ENCODE data around the gene INSM1. TPM values are rescaled to one million over a fixed set of nuclear protein-coding genes. Genes with fewer than 3 reads are reported as not detected.

Gene INSM1
- total and polyA plus RNA-seq, 2 experiments from 2014 or later: 0.55 to 1.2 TPM

DNA sequence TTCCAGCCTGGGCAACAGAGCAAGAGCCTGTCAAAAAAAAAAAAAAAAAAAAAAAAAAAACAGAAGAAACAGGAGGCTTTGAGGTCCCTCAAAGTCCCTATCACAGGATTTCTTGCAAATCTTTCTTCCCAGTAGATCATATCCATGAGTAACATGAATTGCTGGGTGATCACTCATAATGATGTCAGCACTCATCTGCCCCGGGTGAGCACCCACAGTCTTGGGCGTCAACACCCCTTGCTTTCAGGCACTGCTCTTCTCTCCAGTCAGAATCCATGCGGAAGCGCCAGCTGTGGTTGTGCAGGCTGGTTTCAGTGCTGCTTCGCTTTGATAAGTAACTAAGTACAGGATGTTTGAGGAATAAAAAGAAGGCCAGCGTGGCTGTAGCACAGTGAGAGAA is 40.2 kb upstream of the INSM1 start (continued):
- TF ChIP-seq POLR2AphosphoS5 (IDR thresholded peaks at IDR 0.05; ENCODE audit: low read depth) (no peak), ZNF331 (CRISPR knock-in tag; IDR thresholded peaks at IDR 0.05; ENCODE audit: low read depth) (no peak), EZH2phosphoT487 (IDR thresholded peaks at IDR 0.05; ENCODE audit: unreplicated experiment) (no peak)
- TF ChIP-seq, protein P1, sequence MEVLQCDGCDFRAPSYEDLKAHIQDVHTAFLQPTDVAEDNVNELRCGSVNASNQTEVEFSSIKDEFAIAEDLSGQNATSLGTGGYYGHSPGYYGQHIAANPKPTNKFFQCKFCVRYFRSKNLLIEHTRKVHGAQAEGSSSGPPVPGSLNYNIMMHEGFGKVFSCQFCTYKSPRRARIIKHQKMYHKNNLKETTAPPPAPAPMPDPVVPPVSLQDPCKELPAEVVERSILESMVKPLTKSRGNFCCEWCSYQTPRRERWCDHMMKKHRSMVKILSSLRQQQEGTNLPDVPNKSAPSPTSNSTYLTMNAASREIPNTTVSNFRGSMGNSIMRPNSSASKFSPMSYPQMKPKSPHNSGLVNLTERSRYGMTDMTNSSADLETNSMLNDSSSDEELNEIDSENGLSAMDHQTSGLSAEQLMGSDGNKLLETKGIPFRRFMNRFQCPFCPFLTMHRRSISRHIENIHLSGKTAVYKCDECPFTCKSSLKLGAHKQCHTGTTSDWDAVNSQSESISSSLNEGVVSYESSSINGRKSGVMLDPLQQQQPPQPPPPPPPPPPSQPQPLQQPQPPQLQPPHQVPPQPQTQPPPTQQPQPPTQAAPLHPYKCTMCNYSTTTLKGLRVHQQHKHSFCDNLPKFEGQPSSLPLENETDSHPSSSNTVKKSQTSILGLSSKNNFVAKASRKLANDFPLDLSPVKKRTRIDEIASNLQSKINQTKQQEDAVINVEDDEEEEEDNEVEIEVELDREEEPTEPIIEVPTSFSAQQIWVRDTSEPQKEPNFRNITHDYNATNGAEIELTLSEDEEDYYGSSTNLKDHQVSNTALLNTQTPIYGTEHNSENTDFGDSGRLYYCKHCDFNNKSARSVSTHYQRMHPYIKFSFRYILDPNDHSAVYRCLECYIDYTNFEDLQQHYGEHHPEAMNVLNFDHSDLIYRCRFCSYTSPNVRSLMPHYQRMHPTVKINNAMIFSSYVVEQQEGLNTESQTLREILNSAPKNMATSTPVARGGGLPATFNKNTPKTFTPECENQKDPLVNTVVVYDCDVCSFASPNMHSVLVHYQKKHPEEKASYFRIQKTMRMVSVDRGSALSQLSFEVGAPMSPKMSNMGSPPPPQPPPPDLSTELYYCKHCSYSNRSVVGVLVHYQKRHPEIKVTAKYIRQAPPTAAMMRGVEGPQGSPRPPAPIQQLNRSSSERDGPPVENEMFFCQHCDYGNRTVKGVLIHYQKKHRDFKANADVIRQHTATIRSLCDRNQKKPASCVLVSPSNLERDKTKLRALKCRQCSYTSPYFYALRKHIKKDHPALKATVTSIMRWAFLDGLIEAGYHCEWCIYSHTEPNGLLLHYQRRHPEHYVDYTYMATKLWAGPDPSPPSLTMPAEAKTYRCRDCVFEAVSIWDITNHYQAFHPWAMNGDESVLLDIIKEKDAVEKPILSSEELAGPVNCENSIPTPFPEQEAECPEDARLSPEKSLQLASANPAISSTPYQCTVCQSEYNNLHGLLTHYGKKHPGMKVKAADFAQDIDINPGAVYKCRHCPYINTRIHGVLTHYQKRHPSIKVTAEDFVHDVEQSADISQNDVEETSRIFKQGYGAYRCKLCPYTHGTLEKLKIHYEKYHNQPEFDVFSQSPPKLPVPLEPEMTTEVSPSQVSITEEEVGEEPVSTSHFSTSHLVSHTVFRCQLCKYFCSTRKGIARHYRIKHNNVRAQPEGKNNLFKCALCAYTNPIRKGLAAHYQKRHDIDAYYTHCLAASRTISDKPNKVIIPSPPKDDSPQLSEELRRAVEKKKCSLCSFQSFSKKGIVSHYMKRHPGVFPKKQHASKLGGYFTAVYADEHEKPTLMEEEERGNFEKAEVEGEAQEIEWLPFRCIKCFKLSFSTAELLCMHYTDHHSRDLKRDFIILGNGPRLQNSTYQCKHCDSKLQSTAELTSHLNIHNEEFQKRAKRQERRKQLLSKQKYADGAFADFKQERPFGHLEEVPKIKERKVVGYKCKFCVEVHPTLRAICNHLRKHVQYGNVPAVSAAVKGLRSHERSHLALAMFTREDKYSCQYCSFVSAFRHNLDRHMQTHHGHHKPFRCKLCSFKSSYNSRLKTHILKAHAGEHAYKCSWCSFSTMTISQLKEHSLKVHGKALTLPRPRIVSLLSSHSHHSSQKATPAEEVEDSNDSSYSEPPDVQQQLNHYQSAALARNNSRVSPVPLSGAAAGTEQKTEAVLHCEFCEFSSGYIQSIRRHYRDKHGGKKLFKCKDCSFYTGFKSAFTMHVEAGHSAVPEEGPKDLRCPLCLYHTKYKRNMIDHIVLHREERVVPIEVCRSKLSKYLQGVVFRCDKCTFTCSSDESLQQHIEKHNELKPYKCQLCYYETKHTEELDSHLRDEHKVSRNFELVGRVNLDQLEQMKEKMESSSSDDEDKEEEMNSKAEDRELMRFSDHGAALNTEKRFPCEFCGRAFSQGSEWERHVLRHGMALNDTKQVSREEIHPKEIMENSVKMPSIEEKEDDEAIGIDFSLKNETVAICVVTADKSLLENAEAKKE (CRISPR knock-in tag; IDR thresholded peaks at IDR 0.05): no peak

DNA sequence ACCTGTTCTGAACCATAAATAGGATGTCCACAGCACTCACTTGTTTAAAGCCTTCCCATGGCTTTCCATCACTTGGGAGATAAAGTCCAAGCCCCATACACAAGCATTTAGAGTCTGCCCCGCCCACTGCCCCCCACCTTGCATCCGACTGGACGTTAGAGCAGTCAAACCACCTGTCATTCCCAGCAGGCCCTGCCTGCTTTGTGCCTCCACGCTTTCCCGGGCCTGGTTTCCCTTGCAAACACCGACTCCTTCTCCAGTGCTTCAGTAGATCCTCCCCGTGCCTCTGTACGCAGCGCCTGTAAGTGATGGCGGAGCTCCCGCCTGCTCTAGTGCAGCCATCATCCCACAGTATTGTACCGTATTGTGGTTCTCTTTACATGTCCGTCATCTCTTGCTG is 38.3 kb upstream of the INSM1 start:
- H3K79me2 ChIP-seq (replicated peaks; ENCODE audit: insufficient read depth): no peaks in the 10 kb centered on the region
- no peaks in the 10 kb centered on the region for H3K4me1 ChIP-seq (ENCODE audit: insufficient read depth)
- H3K27ac Mint-ChIP-seq: no peak overlapping the region
- H3K36me3 Mint-ChIP-seq (ENCODE audit: low read depth): no peaks in the 10 kb centered on the region
- ATAC-seq (no peak), DNase-seq (ENCODE audit: low spot score) (no peak)
- H3K4me2 ChIP-seq: no peak overlapping the region
- H4K20me1 ChIP-seq (replicated peaks; ENCODE audit: insufficient read depth): no peaks in the 10 kb centered on the region
- H3K27me3 Mint-ChIP-seq (ENCODE audit: insufficient read depth, low read depth, poor library complexity): peaks cover 4% of the 10 kb centered on the region
- H3K27me3 ChIP-seq (ENCODE audit: insufficient read depth): no peaks in the 10 kb centered on the region
- H3K9me2 ChIP-seq (ENCODE audit: insufficient read depth): no peaks in the 10 kb centered on the region
- H3F3A ChIP-seq (replicated peaks; ENCODE audit: low read depth): no peaks in the 10 kb centered on the region
- no peak overlapping the region for H3K4me3 ChIP-seq
- no peak overlapping the region for H3K27ac ChIP-seq (ENCODE audit: low read depth)
- no peaks in the 10 kb centered on the region for H3K36me3 ChIP-seq (ENCODE audit: insufficient read depth)
- peak overlapping the region; percentile 38; the same call in 1 of the 2 replicates for H2AFZ ChIP-seq
- no peaks in the 10 kb centered on the region for H3K4me1 Mint-ChIP-seq
- TF ChIP-seq POLR2AphosphoS5 (IDR thresholded peaks at IDR 0.05; ENCODE audit: low read depth): no peak
- TF ChIP-seq, protein P2, sequence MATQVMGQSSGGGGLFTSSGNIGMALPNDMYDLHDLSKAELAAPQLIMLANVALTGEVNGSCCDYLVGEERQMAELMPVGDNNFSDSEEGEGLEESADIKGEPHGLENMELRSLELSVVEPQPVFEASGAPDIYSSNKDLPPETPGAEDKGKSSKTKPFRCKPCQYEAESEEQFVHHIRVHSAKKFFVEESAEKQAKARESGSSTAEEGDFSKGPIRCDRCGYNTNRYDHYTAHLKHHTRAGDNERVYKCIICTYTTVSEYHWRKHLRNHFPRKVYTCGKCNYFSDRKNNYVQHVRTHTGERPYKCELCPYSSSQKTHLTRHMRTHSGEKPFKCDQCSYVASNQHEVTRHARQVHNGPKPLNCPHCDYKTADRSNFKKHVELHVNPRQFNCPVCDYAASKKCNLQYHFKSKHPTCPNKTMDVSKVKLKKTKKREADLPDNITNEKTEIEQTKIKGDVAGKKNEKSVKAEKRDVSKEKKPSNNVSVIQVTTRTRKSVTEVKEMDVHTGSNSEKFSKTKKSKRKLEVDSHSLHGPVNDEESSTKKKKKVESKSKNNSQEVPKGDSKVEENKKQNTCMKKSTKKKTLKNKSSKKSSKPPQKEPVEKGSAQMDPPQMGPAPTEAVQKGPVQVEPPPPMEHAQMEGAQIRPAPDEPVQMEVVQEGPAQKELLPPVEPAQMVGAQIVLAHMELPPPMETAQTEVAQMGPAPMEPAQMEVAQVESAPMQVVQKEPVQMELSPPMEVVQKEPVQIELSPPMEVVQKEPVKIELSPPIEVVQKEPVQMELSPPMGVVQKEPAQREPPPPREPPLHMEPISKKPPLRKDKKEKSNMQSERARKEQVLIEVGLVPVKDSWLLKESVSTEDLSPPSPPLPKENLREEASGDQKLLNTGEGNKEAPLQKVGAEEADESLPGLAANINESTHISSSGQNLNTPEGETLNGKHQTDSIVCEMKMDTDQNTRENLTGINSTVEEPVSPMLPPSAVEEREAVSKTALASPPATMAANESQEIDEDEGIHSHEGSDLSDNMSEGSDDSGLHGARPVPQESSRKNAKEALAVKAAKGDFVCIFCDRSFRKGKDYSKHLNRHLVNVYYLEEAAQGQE (IDR thresholded peaks at IDR 0.05; ENCODE audit: unreplicated experiment): no peak
- no peak overlapping the region for H3K4me3 Mint-ChIP-seq
- no peaks in the 10 kb centered on the region for H3K9me3 Mint-ChIP-seq

All from GM23338 (cell line).